GM19099 (cell line): ENCODE measurements around the gene ATE1.

Experiments
- POLR2A ChIP-seq: IDR thresholded peaks from 3 replicates; pipeline ENCODE4 v1.6.1; 2011; ENCODE audit warnings: low read depth; ENCODE audit not compliant: insufficient read length; ENCODE audit errors: extremely low read depth

ATE1 gene

GRCh38 chr10:121941532-121941931 is 13.7 kb upstream of the ATE1 start:
- TF ChIP-seq POLR2A, result no peak

GRCh38 chr10:121936295-121936694 is 8.5 kb upstream of the ATE1 start:
- TF ChIP-seq POLR2A, result no peak

- TF ChIP-seq POLR2A, result no peak
Observed at GRCh38 chr10:121935702-121936101, 7.9 kb upstream of the ATE1 start.

- no peak for TF ChIP-seq POLR2A
Observed at GRCh38 chr10:121928528-121928884, 675 bp upstream of the ATE1 start.

GRCh38 chr10:121927318-121927840 is 452 bp downstream of the ATE1 start:
- TF ChIP-seq POLR2A, result no peak

GRCh38 chr10:121926671-121927317 is 1.0 kb downstream of the ATE1 start:
- TF ChIP-seq POLR2A, result no peak

- no peak for TF ChIP-seq POLR2A
Observed at GRCh38 chr10:121926157-121926556, 1.7 kb downstream of the ATE1 start.

GRCh38 chr10:121921238-121921931 is 6.4 kb downstream of the ATE1 start:
- TF ChIP-seq POLR2A, result no peak

- TF ChIP-seq POLR2A, result no peak
Observed at GRCh38 chr10:121919666-121920065, 8.2 kb downstream of the ATE1 start.

GRCh38 chr10:121914661-121915060 is 13.2 kb downstream of the ATE1 start:
- no peak for TF ChIP-seq POLR2A

GRCh38 chr10:121911421-121911697 is 16.5 kb downstream of the ATE1 start:
- no peak for TF ChIP-seq POLR2A

- TF ChIP-seq POLR2A, result no peak
Observed at GRCh38 chr10:121910673-121911420, 17.0 kb downstream of the ATE1 start.

GRCh38 chr10:121904888-121905287 is 22.9 kb downstream of the ATE1 start:
- no peak for TF ChIP-seq POLR2A

GRCh38 chr10:121900443-121901174 is 27.2 kb downstream of the ATE1 start:
- TF ChIP-seq POLR2A, result no peak

GRCh38 chr10:121899727-121900126 is 28.1 kb downstream of the ATE1 start:
- TF ChIP-seq POLR2A, result no peak
